ENCODE measurements around the gene SLC15A4.
"Not testable (repeated sequence)": the region's sequence is repeated elsewhere in the genome, so short reads cannot be mapped to it uniquely, and the experiment has no call there.

SLC15A4 gene

GRCh38 chr12:128814411-128815261, 9.1 kb downstream of the SLC15A4 start:
- peaks cover 58 to 86% of the 10 kb centered on the region in 2 donors for H3K4me1 Mint-ChIP-seq
- H3K4me3 Mint-ChIP-seq, result peak overlapping the region in 1 of 2 donors; percentile 66
- no peaks in the 10 kb centered on the region for H3K9me3 Mint-ChIP-seq
- no peaks in the 10 kb centered on the region for H3K27me3 Mint-ChIP-seq
- ATAC-seq (replicated peaks), result no peak
- H3K36me3 Mint-ChIP-seq, result peaks cover 57 to 77% of the 10 kb centered on the region in 2 donors
- H3K27ac Mint-ChIP-seq, result peak overlapping the region; percentile 86
- DNase-seq, result no peak

- peaks cover 54 to 84% of the 10 kb centered on the region in 2 donors for H3K4me1 Mint-ChIP-seq
- no peaks in the 10 kb centered on the region for H3K27me3 Mint-ChIP-seq
- H3K27ac Mint-ChIP-seq, result peak overlapping the region; percentile 43
- H3K36me3 Mint-ChIP-seq, result peaks cover 53 to 76% of the 10 kb centered on the region in 2 donors
- H3K9me3 Mint-ChIP-seq, result no peaks in the 10 kb centered on the region
- no peak for DNase-seq
- ATAC-seq (replicated peaks), result no peak
- no peak overlapping the region for H3K4me3 Mint-ChIP-seq
Measured at GRCh38 chr12:128813883-128814282, 9.9 kb downstream of the SLC15A4 start.

- H3K4me1 Mint-ChIP-seq, result peaks cover 53 to 84% of the 10 kb centered on the region in 2 donors
- no peaks in the 10 kb centered on the region for H3K9me3 Mint-ChIP-seq
- H3K27ac Mint-ChIP-seq, result peak overlapping the region; percentile 43
- ATAC-seq (replicated peaks), result no peak
- no peaks in the 10 kb centered on the region for H3K27me3 Mint-ChIP-seq
- peaks cover 56 to 77% of the 10 kb centered on the region in 2 donors for H3K36me3 Mint-ChIP-seq
- no peak for DNase-seq
- H3K4me3 Mint-ChIP-seq, result peak overlapping the region in 1 of 2 donors; percentile 39
Measured at GRCh38 chr12:128813392-128813791, 10.4 kb downstream of the SLC15A4 start.

GRCh38 chr12:128811806-128812205, 12.0 kb downstream of the SLC15A4 start:
- DNase-seq (no peak), ATAC-seq (replicated peaks) (no peak)
- Mint-ChIP-seq H3K27ac (peak overlapping the region; percentile 89), H3K4me1 (peaks cover 40 to 75% of the 10 kb centered on the region in 2 donors), H3K36me3 (peaks cover 56 to 74% of the 10 kb centered on the region in 2 donors), H3K4me3 (peak overlapping the region; percentile 37 to 39), H3K27me3 (no peaks in the 10 kb centered on the region), H3K9me3 (no peaks in the 10 kb centered on the region)

GRCh38 chr12:128810182-128811127, 13.3 kb downstream of the SLC15A4 start:
- Mint-ChIP-seq H3K27ac (peak overlapping the region; percentile 95), H3K36me3 (peaks cover 53 to 73% of the 10 kb centered on the region in 2 donors), H3K27me3 (no peaks in the 10 kb centered on the region), H3K4me3 (peak overlapping the region; percentile 73 to 81), H3K9me3 (no peaks in the 10 kb centered on the region), H3K4me1 (peaks cover 33 to 72% of the 10 kb centered on the region in 2 donors)
- peak; percentile 89 to 93 for ATAC-seq (replicated peaks)
- no peak for DNase-seq

- Mint-ChIP-seq H3K9me3 (no peaks in the 10 kb centered on the region), H3K27me3 (no peaks in the 10 kb centered on the region), H3K36me3 (peaks cover 42 to 68% of the 10 kb centered on the region in 2 donors), H3K4me3 (no peak overlapping the region), H3K4me1 (peaks cover 31 to 69% of the 10 kb centered on the region in 2 donors), H3K27ac (peak overlapping the region; percentile 31)
- DNase-seq (no peak), ATAC-seq (replicated peaks) (no peak)
Measured at GRCh38 chr12:128808651-128809050, 15.1 kb downstream of the SLC15A4 start.

- no peak for DNase-seq
- H3K4me1 Mint-ChIP-seq, result peaks cover 37 to 69% of the 10 kb centered on the region in 2 donors
- no peak for ATAC-seq (replicated peaks)
- H3K27me3 Mint-ChIP-seq, result no peaks in the 10 kb centered on the region
- H3K4me3 Mint-ChIP-seq, result no peak overlapping the region
- H3K27ac Mint-ChIP-seq, result no peak overlapping the region
- no peaks in the 10 kb centered on the region for H3K9me3 Mint-ChIP-seq
- H3K36me3 Mint-ChIP-seq, result peaks cover 43 to 68% of the 10 kb centered on the region in 2 donors
Measured at GRCh38 chr12:128807161-128807724, 16.5 kb downstream of the SLC15A4 start.

GRCh38 chr12:128806573-128806972, 17.2 kb downstream of the SLC15A4 start:
- DNase-seq (no peak), ATAC-seq (replicated peaks) (no peak)
- Mint-ChIP-seq H3K4me3 (no peak overlapping the region), H3K27ac (no peak overlapping the region), H3K9me3 (no peaks in the 10 kb centered on the region), H3K36me3 (peaks cover 41 to 66% of the 10 kb centered on the region in 2 donors), H3K27me3 (no peaks in the 10 kb centered on the region), H3K4me1 (peaks cover 39 to 75% of the 10 kb centered on the region in 2 donors)

- peaks cover 35 to 67% of the 10 kb centered on the region in 2 donors for H3K4me1 Mint-ChIP-seq
- H3K36me3 Mint-ChIP-seq, result peaks cover 44 to 67% of the 10 kb centered on the region in 2 donors
- not testable (repeated sequence) for H3K9me3 Mint-ChIP-seq; ATAC-seq (replicated peaks); H3K27me3 Mint-ChIP-seq; H3K27ac Mint-ChIP-seq; H3K4me3 Mint-ChIP-seq; DNase-seq
Measured at GRCh38 chr12:128805406-128805805, 18.4 kb downstream of the SLC15A4 start.

- Mint-ChIP-seq H3K9me3 (no peaks in the 10 kb centered on the region), H3K36me3 (peaks cover 44 to 67% of the 10 kb centered on the region in 2 donors), H3K4me1 (peaks cover 32 to 63% of the 10 kb centered on the region in 2 donors), H3K4me3 (no peak overlapping the region), H3K27me3 (no peaks in the 10 kb centered on the region), H3K27ac (peak overlapping the region; percentile 49)
- DNase-seq (no peak), ATAC-seq (replicated peaks) (no peak)
Measured at GRCh38 chr12:128804762-128805161, 19.0 kb downstream of the SLC15A4 start.

- Mint-ChIP-seq H3K9me3 (no peaks in the 10 kb centered on the region), H3K36me3 (peaks cover 51 to 72% of the 10 kb centered on the region in 2 donors)
Measured at GRCh38 chr12:128803788-128804187, 20.0 kb downstream of the SLC15A4 start.

GRCh38 chr12:128802756-128803155, 21.0 kb downstream of the SLC15A4 start:
- H3K36me3 Mint-ChIP-seq, result peaks cover 54 to 73% of the 10 kb centered on the region in 2 donors
- ATAC-seq (replicated peaks) (no peak), DNase-seq (no peak)
- H3K4me3 Mint-ChIP-seq, result peak overlapping the region; percentile 49 to 58
- H3K4me1 Mint-ChIP-seq, result peaks cover 42 to 73% of the 10 kb centered on the region in 2 donors
- H3K27ac Mint-ChIP-seq, result peak overlapping the region; percentile 84
- no peaks in the 10 kb centered on the region for H3K9me3 Mint-ChIP-seq
- H3K27me3 Mint-ChIP-seq, result no peaks in the 10 kb centered on the region

More at GRCh38 chr12:128803788-128804187, 20.0 kb downstream of the SLC15A4 start:
- no peak for ATAC-seq (replicated peaks)
- H3K4me3 Mint-ChIP-seq, result no peak overlapping the region
- H3K4me1 Mint-ChIP-seq, result peaks cover 37 to 67% of the 10 kb centered on the region in 2 donors
- no peaks in the 10 kb centered on the region for H3K27me3 Mint-ChIP-seq
- H3K27ac Mint-ChIP-seq, result peak overlapping the region; percentile 25
- no peak for DNase-seq

GRCh38 chr12:128801879-128802391, 21.8 kb downstream of the SLC15A4 start:
- peak; percentile 71 to 77 for ATAC-seq (replicated peaks)
- H3K27me3 Mint-ChIP-seq, result no peaks in the 10 kb centered on the region
- H3K27ac Mint-ChIP-seq, result peak overlapping the region; percentile 84
- H3K9me3 Mint-ChIP-seq, result no peaks in the 10 kb centered on the region
- no peak for DNase-seq
- peak overlapping the region; percentile 49 to 58 for H3K4me3 Mint-ChIP-seq
- peaks cover 49 to 76% of the 10 kb centered on the region in 2 donors for H3K4me1 Mint-ChIP-seq
- peaks cover 59 to 75% of the 10 kb centered on the region in 2 donors for H3K36me3 Mint-ChIP-seq
